ENCODE results near the gene CRABP2. TPM values are rescaled to one million over a fixed set of nuclear protein-coding genes. Genes with fewer than 3 reads are reported as not detected.

The CRABP2 gene
- total RNA-seq, 1 donor from 2014 or later, result 1.4 TPM

GRCh38 chr1:156709031-156709430 is 3.6 kb upstream of the CRABP2 start:
- no peak for DNase-seq (ENCODE audit: low read depth)

GRCh38 chr1:156708218-156708661 is 2.9 kb upstream of the CRABP2 start:
- no peak for DNase-seq (ENCODE audit: low read depth)

DNA sequence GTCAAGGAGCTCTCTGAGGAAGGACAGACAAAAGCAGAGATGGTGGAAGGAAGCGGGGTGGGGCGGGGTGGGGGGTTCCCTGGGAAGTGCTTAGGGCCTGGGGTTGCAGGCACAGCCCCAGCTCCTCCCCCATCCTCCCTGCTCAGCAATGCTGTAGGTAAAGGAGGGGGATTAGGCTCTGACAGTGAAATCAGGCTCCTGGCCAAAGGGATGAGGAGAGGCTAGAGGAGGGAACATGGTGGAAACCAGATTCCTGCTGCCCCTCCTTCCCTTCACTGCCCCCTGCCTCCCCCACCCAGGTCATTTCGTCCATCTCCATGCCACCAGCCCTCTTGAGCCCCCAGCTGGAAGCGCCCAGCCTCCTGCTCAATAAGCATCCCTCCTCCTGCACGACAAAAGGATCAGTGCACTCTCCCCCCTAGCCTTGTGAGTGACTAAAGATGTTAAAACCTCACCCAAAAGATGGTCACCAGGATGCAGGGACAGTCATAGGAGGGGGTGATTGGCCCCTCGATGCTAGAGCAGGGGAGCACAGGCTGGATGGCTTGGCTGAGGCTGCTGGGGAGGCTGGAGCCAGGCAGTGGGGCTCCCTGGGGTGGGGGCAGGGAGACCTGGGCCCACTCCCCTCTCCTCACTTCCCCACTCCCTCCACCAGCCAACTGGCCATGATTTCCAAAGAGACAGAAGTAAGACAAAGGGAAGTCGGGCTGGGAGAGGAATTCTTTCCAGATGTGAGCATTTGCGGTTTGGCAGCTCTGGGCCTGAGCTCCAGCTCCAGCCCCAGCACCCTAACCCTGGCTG is 2.2 kb upstream of the CRABP2 start:
- DNase-seq (ENCODE audit: low read depth), result no peak

- no peak for DNase-seq (ENCODE audit: low read depth)
These were observed 1.5 kb upstream of the CRABP2 start for GRCh38 chr1:156706657-156707416.

DNA sequence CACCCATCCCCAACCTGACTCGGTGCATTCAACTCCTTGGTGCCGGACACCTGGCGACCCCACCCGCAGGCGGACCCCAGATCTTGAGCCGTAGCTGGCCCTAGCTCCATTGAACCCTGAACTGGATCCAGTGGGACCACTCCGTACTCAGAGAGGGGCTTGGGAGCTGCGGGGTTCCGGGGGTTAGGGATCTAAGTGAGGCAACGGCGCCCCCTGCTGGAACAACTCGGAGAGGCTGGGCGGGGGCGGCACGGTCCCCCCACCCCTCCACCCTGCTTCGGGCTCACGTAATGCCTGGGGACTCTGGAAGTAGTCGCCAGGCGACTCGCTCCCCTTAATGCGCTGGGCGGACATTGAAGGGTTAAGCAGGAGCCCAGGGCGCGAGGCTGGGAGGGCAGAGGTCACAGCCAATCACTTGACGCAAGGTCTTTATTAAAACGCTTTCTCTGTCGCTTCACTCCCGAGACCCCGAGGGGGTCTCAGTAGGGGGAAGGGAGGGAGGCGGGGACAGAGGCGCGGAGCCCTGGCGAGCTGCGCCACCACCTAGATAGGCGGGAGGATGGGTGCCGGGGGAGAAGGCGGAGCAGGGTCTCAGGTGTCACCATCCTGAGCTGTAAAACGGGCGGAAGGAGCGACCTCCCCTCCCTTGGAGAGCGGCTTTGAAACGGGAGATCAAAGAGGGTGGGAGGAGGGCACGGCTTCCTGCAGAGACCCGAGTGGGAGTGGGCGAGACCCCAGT is 704 bp upstream of the CRABP2 start:
- no peak for DNase-seq (ENCODE audit: low read depth)

DNA sequence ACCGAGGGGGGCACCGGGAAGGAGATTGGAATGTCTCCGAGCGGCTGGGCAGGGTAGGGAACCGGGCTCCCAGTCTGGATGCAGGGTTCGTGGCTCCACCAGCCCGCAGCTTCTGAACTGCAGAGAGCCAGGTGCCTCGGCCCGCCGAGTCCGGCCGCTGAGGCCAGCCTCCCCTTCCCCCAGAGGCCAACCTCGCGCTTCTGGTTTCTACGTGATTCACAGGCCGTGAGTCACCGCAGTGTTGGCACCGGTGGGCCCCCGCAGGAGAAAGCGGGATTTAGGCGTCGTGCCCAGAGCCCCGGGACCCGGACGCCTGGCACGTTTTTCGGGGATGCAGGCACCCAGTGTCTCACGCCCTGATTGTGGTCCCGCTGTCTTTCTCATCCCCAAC is 458 bp downstream of the CRABP2 start:
- peak; percentile 58 for DNase-seq (ENCODE audit: low read depth)

GRCh38 chr1:156704166-156704711 is 1.1 kb downstream of the CRABP2 start:
- no peak for DNase-seq (ENCODE audit: low read depth)

DNA sequence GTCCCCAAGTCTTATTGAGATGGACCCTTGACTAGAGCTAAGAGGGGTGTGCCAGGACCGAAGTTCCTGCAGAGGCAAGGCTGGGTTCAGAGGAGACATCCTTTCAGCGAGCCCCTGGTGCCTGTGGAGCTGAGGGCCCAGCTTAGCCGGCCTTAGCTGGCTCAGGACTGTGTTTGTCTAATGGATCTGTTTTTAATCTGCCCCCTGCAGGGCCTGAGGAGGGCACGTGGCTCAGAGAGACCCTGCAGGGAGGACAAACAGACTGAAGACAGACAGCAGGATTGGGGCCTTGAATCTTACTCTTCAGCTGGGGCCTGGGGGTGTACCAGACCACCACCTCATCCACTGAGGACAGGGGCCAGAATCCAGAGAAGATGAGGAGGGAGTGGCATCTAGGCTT is 1.6 kb downstream of the CRABP2 start:
- DNase-seq (ENCODE audit: low read depth), result no peak

GRCh38 chr1:156703336-156703735 is 2.0 kb downstream of the CRABP2 start:
- DNase-seq (ENCODE audit: low read depth), result no peak

GRCh38 chr1:156700736-156701531 is 4.4 kb downstream of the CRABP2 start:
- no peak for DNase-seq (ENCODE audit: low read depth)

GRCh38 chr1:156698995-156699394 is 6.4 kb downstream of the CRABP2 start:
- no peak for DNase-seq (ENCODE audit: low read depth)

- DNase-seq (ENCODE audit: low read depth), result no peak
These were observed 7.9 kb downstream of the CRABP2 start for GRCh38 chr1:156697481-156697880.

DNA sequence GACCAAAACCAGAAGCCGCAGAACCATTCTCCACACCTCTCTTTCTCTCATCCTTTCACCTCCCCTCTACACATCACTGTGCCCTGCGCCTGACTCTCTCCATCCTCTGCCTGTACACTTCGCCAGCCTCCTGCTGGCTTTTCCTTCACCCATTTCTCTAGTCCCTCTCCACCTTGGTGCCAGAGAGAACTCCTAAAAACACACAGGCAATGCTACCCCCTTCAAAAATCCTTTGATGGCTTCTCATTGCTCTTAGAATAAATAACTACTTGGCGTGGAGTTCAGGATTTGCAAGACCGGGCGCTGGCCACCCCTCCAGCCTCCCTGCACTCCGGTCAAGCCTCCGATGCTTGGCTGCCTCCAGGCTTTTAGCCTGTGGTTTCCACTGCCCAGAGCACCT is 8.6 kb downstream of the CRABP2 start:
- DNase-seq (ENCODE audit: low read depth), result no peak

DNA sequence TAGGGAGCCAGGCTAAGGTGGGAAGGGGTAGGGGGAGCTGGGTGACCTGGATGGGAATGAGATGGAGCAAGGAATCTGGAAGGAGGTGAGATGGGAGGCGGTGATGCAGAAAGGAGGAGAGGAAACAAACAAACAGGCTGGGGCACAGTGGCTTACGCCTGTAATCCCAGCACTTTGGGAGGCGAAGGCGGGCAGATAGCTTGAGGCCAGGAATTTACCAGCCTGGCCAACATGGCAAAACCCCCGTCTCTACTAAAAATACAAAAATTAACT is 10.8 kb downstream of the CRABP2 start:
- DNase-seq (ENCODE audit: low read depth), result no peak

GRCh38 chr1:156693848-156694689 is 11.3 kb downstream of the CRABP2 start:
- DNase-seq (ENCODE audit: low read depth), result no peak

GRCh38 chr1:156692925-156693847 is 12.2 kb downstream of the CRABP2 start:
- no peak for DNase-seq (ENCODE audit: low read depth)

DNA sequence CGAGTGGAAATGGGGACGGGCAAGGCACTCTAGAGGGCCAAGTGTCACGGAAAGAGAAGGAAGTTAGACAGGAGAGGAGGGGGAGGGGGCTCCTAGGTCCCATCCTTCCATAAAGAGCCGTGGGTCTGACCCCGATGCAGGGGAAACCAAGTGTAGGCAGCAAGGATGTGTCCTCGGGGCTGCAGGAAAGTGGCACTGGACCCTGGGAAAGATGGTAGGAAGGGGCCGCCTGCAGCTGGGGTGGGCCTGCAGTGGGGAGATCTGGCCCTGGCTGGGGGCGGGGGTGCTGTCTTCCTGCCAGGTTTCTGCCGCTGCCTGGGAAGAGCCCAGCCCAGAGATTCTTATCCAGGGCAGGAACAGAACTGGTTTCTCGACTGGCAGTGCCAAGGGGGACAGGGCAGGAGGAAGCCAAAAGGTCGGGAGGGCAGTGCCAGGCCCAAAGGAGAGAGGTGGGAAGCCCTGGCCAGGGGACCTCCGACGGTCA is 12.9 kb downstream of the CRABP2 start:
- DNase-seq (ENCODE audit: low read depth), result no peak

DNA sequence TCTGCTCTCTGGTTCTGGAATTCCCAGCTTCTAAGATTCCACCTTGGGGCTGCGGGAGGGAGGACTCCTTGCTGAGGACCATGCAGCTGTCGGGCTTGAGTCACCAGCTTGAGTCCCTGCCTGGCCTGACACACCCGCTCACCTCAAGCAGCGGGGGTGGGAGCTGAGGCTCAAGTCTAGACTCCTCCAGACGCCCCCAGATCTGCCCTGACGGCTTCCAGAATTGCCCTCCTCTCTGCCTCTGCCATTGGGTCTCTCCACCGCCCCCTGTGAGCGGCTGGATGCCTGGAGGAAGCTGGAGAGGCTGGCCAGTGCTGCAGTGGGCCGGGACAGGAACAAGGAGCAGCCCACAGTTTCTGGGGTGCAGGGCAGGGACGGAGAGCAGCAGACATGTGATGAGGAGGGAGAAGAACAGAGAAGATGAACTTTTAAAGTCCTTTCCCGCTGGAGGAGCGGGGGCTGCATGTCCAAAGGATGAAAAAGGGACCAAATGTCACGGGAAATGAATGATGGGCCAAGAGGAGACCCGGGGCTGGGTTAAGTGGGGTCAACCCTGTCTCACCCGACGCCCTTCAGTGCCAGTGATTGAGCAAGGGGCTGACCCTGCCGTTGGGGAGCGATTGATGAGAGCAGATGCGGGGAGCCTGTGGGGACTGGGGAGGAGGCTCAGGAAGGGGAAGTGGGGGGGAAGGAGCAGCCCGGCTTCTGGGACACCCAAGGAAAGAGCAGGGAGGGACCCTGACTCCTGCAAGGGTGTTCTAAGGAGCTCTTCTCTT is 13.5 kb downstream of the CRABP2 start:
- peak; percentile 45 for DNase-seq (ENCODE audit: low read depth)

- DNase-seq (ENCODE audit: low read depth), result no peak
These were observed 14.2 kb downstream of the CRABP2 start for GRCh38 chr1:156691191-156691590.
